HG02884 (cell line): Measurements from ENCODE around the gene STKLD1.
"Not testable (repeated sequence)": the region's sequence is repeated elsewhere in the genome, so short reads cannot be mapped to it uniquely, and the experiment has no call there.

Source experiments
- ATAC-seq: cut with Tn5 transposase; IDR thresholded peaks from one replicate; pipeline ENCODE4 v1.9.1; 2021; ENCODE audit warnings: mild to moderate bottlenecking, moderate library complexity; ENCODE audit not compliant: unreplicated experiment

The STKLD1 gene

GRCh38 chr9:133382507-133383141 is 6.5 kb downstream of the STKLD1 start:
- no peak for ATAC-seq

- no peak for ATAC-seq
These were observed 7.3 kb downstream of the STKLD1 start for GRCh38 chr9:133383438-133383837.

- ATAC-seq: no peak
These were observed 8.7 kb downstream of the STKLD1 start for GRCh38 chr9:133384736-133385321.

GRCh38 chr9:133385452-133385851 is 9.3 kb downstream of the STKLD1 start:
- ATAC-seq: no peak

GRCh38 chr9:133386338-133386737 is 10.2 kb downstream of the STKLD1 start:
- no peak for ATAC-seq

- no peak for ATAC-seq
These were observed 11.5 kb downstream of the STKLD1 start for GRCh38 chr9:133387680-133388079.

- no peak for ATAC-seq
These were observed 12.9 kb downstream of the STKLD1 start for GRCh38 chr9:133389025-133389557.

- no peak for ATAC-seq
These were observed 13.4 kb downstream of the STKLD1 start for GRCh38 chr9:133389562-133389961.

- ATAC-seq: no peak
These were observed 14.5 kb downstream of the STKLD1 start for GRCh38 chr9:133390713-133391112.

- ATAC-seq: not testable (repeated sequence)
These were observed 15.3 kb downstream of the STKLD1 start for GRCh38 chr9:133391449-133391848.

- ATAC-seq: not testable (repeated sequence)
These were observed 16.1 kb downstream of the STKLD1 start for GRCh38 chr9:133392308-133392707.

GRCh38 chr9:133393399-133393798 is 17.2 kb downstream of the STKLD1 start:
- no peak for ATAC-seq

GRCh38 chr9:133394687-133395271 is 18.6 kb downstream of the STKLD1 start:
- no peak for ATAC-seq

GRCh38 chr9:133396952-133397351 is 20.8 kb downstream of the STKLD1 start:
- no peak for ATAC-seq

GRCh38 chr9:133397370-133397769 is 21.2 kb downstream of the STKLD1 start:
- no peak for ATAC-seq

GRCh38 chr9:133397895-133398294 is 21.7 kb downstream of the STKLD1 start:
- no peak for ATAC-seq

- ATAC-seq: no peak
These were observed 24.1 kb downstream of the STKLD1 start for GRCh38 chr9:133400292-133400691.

- ATAC-seq: no peak
These were observed 25.4 kb downstream of the STKLD1 start for GRCh38 chr9:133401588-133401987.

- ATAC-seq: no peak
These were observed 26.5 kb downstream of the STKLD1 start for GRCh38 chr9:133402689-133403088.

GRCh38 chr9:133403766-133404453 is 27.7 kb downstream of the STKLD1 start:
- ATAC-seq: no peak

GRCh38 chr9:133404454-133405002 is 28.4 kb downstream of the STKLD1 start:
- ATAC-seq: no peak
